SK-N-SH treated with all-trans-retinoic acid at 6 μM for 48 hours (cell line): ENCODE measurements around the gene KSR2.

ENCODE experiments used
- ATAC-seq: fragments of 200-7000 bp; cut with Tn5 transposase; 3 replicates; pipeline ENCODE4 v1.9.1; 2020; ENCODE audit warnings: mild to moderate bottlenecking, moderate library complexity
- ARNTL ChIP-seq: fragments of 450-650 bp; formaldehyde crosslinking; IDR thresholded peaks from 2 replicates; pipeline ENCODE4 v1.5.0; 2020; ENCODE audit warnings: low read depth, mild to moderate bottlenecking, moderate library complexity, borderline replicate concordance
- BACH2 ChIP-seq: fragments of 250-450 bp; sonication (Bioruptor Pico); IDR thresholded peaks from 2 replicates; pipeline ENCODE4 v1.9.0; 2021; ENCODE audit warnings: mild to moderate bottlenecking, borderline replicate concordance
- CREB5 ChIP-seq: fragments of 250-450 bp; sonication (Bioruptor Pico); IDR thresholded peaks from 2 replicates; pipeline ENCODE4 v1.5.1; 2020; ENCODE audit warnings: low read depth, mild to moderate bottlenecking, moderate library complexity
- CSDC2 ChIP-seq: fragments of 250-450 bp; sonication (Bioruptor Pico); IDR thresholded peaks from 2 replicates; pipeline ENCODE4 v1.5.0; 2020; ENCODE audit warnings: mild to moderate bottlenecking, moderate library complexity
- ESRRG ChIP-seq: fragments of 250-450 bp; sonication (Bioruptor Pico); IDR thresholded peaks from 2 replicates; pipeline ENCODE4 v1.6.1; 2021; ENCODE audit warnings: mild to moderate bottlenecking
- GLIS3 ChIP-seq: fragments of 250-450 bp; sonication (Bioruptor Pico); IDR thresholded peaks from 2 replicates; pipeline ENCODE4 v1.5.0; 2020; ENCODE audit warnings: mild to moderate bottlenecking, moderate library complexity
- ISL1 ChIP-seq: fragments of 250-450 bp; sonication (Bioruptor Pico); IDR thresholded peaks from 2 replicates; pipeline ENCODE4 v2.1.2; 2022; ENCODE audit warnings: mild to moderate bottlenecking, moderate library complexity
- OSR1 ChIP-seq: fragments of 250-450 bp; sonication (Bioruptor Pico); IDR thresholded peaks from 2 replicates; pipeline ENCODE4 v1.8.0; 2022; ENCODE audit warnings: moderate library complexity, mild to moderate bottlenecking, inconsistent platforms
- PPARA ChIP-seq: fragments of 250-450 bp; sonication (Bioruptor Pico); IDR thresholded peaks from 2 replicates; pipeline ENCODE4 v1.5.0; 2020; ENCODE audit warnings: mild to moderate bottlenecking, borderline replicate concordance
- SNAI2 ChIP-seq: fragments of 250-450 bp; sonication (Bioruptor Pico); IDR thresholded peaks from 2 replicates; pipeline ENCODE4 v1.5.0; 2020; ENCODE audit warnings: mild to moderate bottlenecking, moderate library complexity
- TCF4 ChIP-seq: fragments of 250-450 bp; sonication (Bioruptor Pico); IDR thresholded peaks from 2 replicates; pipeline ENCODE4 v1.8.0; 2021; ENCODE audit warnings: mild to moderate bottlenecking, moderate library complexity, borderline replicate concordance
- TOX ChIP-seq: fragments of 250-450 bp; sonication (Bioruptor Pico); IDR thresholded peaks from 2 replicates; pipeline ENCODE4 v1.8.0; 2021; ENCODE audit warnings: mild to moderate bottlenecking, moderate library complexity, borderline replicate concordance
- ZC3H10 ChIP-seq: fragments of 250-450 bp; sonication (Bioruptor Pico); IDR thresholded peaks from 2 replicates; pipeline ENCODE4 v1.5.1; 2021; ENCODE audit warnings: mild to moderate bottlenecking, moderate library complexity
- ZFP3 ChIP-seq: fragments of 250-450 bp; sonication (Bioruptor Pico); IDR thresholded peaks from 2 replicates; pipeline ENCODE4 v1.5.0; 2020; ENCODE audit warnings: mild to moderate bottlenecking, moderate library complexity
- ZFP30 ChIP-seq: fragments of 450-650 bp; formaldehyde crosslinking; IDR thresholded peaks from 2 replicates; pipeline ENCODE4 v1.5.0; 2022; ENCODE audit warnings: mild to moderate bottlenecking, moderate library complexity
- ZNF565 ChIP-seq: fragments of 450-650 bp; formaldehyde crosslinking; conservative IDR thresholded peaks from 2 replicates; pipeline ENCODE4 v1.5.0; 2020; ENCODE audit warnings: low read depth, mild to moderate bottlenecking, moderate library complexity
- ZNF70 ChIP-seq: fragments of 450-650 bp; formaldehyde crosslinking; IDR thresholded peaks from 2 replicates; pipeline ENCODE4 v1.5.0; 2020; ENCODE audit warnings: mild to moderate bottlenecking, moderate library complexity
- ZNF8 ChIP-seq: fragments of 450-650 bp; formaldehyde crosslinking; IDR thresholded peaks from 2 replicates; pipeline ENCODE4 v1.5.0; 2020; ENCODE audit warnings: mild to moderate bottlenecking, moderate library complexity
- TF ChIP-seq, protein P1 (sequence below): fragments of 250-450 bp; sonication (Bioruptor Pico); IDR thresholded peaks from 2 replicates; pipeline ENCODE4 v1.8.0; 2021; ENCODE audit warnings: low read depth, mild to moderate bottlenecking, moderate library complexity, borderline replicate concordance
- TF ChIP-seq, protein P2 (sequence below): fragments of 250-450 bp; sonication (Bioruptor Pico); IDR thresholded peaks from 2 replicates; pipeline ENCODE4 v1.5.1; 2021; ENCODE audit warnings: mild to moderate bottlenecking, moderate library complexity
- TF ChIP-seq, protein P3 (sequence below): fragments of 250-450 bp; sonication (Bioruptor Pico); IDR thresholded peaks from 2 replicates; pipeline ENCODE4 v1.8.0; 2020; ENCODE audit warnings: mild to moderate bottlenecking, moderate library complexity, borderline replicate concordance
- TF ChIP-seq, protein P4 (sequence below): fragments of 250-450 bp; sonication (Bioruptor Pico); IDR thresholded peaks from 2 replicates; pipeline ENCODE4 v1.5.0; 2020; ENCODE audit warnings: mild to moderate bottlenecking, moderate library complexity

Gene KSR2

GRCh38 chr12:117489671-117490070 is 479.1 kb downstream of the KSR2 start:
- TF ChIP-seq ZNF70 (CRISPR knock-in tag), result no peak
- TF ChIP-seq ESRRG (CRISPR knock-in tag), result no peak
- TF ChIP-seq, protein P1, sequence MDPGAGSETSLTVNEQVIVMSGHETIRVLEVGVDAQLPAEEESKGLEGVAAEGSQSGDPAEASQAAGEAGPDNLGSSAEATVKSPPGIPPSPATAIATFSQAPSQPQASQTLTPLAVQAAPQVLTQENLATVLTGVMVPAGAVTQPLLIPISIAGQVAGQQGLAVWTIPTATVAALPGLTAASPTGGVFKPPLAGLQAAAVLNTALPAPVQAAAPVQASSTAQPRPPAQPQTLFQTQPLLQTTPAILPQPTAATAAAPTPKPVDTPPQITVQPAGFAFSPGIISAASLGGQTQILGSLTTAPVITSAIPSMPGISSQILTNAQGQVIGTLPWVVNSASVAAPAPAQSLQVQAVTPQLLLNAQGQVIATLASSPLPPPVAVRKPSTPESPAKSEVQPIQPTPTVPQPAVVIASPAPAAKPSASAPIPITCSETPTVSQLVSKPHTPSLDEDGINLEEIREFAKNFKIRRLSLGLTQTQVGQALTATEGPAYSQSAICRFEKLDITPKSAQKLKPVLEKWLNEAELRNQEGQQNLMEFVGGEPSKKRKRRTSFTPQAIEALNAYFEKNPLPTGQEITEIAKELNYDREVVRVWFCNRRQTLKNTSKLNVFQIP (CRISPR knock-in tag), result no peak
- TF ChIP-seq, protein P2, sequence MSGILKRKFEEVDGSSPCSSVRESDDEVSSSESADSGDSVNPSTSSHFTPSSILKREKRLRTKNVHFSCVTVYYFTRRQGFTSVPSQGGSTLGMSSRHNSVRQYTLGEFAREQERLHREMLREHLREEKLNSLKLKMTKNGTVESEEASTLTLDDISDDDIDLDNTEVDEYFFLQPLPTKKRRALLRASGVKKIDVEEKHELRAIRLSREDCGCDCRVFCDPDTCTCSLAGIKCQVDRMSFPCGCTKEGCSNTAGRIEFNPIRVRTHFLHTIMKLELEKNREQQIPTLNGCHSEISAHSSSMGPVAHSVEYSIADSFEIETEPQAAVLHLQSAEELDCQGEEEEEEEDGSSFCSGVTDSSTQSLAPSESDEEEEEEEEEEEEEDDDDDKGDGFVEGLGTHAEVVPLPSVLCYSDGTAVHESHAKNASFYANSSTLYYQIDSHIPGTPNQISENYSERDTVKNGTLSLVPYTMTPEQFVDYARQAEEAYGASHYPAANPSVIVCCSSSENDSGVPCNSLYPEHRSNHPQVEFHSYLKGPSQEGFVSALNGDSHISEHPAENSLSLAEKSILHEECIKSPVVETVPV (CRISPR knock-in tag), result no peak
- TF ChIP-seq ZFP3, result no peak
- TF ChIP-seq TOX (CRISPR knock-in tag), result no peak
- no peak for TF ChIP-seq SNAI2 (CRISPR knock-in tag)
- TF ChIP-seq CSDC2 (CRISPR knock-in tag), result no peak
- no peak for TF ChIP-seq OSR1 (CRISPR knock-in tag)
- TF ChIP-seq PPARA (CRISPR knock-in tag), result no peak
- no peak for TF ChIP-seq ZNF565 (CRISPR knock-in tag)
- no peak for TF ChIP-seq ZFP30 (CRISPR knock-in tag)
- TF ChIP-seq, protein P3, sequence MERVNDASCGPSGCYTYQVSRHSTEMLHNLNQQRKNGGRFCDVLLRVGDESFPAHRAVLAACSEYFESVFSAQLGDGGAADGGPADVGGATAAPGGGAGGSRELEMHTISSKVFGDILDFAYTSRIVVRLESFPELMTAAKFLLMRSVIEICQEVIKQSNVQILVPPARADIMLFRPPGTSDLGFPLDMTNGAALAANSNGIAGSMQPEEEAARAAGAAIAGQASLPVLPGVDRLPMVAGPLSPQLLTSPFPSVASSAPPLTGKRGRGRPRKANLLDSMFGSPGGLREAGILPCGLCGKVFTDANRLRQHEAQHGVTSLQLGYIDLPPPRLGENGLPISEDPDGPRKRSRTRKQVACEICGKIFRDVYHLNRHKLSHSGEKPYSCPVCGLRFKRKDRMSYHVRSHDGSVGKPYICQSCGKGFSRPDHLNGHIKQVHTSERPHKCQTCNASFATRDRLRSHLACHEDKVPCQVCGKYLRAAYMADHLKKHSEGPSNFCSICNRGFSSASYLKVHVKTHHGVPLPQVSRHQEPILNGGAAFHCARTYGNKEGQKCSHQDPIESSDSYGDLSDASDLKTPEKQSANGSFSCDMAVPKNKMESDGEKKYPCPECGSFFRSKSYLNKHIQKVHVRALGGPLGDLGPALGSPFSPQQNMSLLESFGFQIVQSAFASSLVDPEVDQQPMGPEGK (CRISPR knock-in tag), result no peak
- TF ChIP-seq ARNTL (CRISPR knock-in tag), result no peak
- no peak for TF ChIP-seq CREB5 (CRISPR knock-in tag)
- no peak for TF ChIP-seq ISL1 (CRISPR knock-in tag)
- TF ChIP-seq GLIS3 (CRISPR knock-in tag), result no peak
- TF ChIP-seq, protein P4, sequence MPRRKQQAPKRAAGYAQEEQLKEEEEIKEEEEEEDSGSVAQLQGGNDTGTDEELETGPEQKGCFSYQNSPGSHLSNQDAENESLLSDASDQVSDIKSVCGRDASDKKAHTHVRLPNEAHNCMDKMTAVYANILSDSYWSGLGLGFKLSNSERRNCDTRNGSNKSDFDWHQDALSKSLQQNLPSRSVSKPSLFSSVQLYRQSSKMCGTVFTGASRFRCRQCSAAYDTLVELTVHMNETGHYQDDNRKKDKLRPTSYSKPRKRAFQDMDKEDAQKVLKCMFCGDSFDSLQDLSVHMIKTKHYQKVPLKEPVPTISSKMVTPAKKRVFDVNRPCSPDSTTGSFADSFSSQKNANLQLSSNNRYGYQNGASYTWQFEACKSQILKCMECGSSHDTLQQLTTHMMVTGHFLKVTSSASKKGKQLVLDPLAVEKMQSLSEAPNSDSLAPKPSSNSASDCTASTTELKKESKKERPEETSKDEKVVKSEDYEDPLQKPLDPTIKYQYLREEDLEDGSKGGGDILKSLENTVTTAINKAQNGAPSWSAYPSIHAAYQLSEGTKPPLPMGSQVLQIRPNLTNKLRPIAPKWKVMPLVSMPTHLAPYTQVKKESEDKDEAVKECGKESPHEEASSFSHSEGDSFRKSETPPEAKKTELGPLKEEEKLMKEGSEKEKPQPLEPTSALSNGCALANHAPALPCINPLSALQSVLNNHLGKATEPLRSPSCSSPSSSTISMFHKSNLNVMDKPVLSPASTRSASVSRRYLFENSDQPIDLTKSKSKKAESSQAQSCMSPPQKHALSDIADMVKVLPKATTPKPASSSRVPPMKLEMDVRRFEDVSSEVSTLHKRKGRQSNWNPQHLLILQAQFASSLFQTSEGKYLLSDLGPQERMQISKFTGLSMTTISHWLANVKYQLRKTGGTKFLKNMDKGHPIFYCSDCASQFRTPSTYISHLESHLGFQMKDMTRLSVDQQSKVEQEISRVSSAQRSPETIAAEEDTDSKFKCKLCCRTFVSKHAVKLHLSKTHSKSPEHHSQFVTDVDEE, result no peak

DNA sequence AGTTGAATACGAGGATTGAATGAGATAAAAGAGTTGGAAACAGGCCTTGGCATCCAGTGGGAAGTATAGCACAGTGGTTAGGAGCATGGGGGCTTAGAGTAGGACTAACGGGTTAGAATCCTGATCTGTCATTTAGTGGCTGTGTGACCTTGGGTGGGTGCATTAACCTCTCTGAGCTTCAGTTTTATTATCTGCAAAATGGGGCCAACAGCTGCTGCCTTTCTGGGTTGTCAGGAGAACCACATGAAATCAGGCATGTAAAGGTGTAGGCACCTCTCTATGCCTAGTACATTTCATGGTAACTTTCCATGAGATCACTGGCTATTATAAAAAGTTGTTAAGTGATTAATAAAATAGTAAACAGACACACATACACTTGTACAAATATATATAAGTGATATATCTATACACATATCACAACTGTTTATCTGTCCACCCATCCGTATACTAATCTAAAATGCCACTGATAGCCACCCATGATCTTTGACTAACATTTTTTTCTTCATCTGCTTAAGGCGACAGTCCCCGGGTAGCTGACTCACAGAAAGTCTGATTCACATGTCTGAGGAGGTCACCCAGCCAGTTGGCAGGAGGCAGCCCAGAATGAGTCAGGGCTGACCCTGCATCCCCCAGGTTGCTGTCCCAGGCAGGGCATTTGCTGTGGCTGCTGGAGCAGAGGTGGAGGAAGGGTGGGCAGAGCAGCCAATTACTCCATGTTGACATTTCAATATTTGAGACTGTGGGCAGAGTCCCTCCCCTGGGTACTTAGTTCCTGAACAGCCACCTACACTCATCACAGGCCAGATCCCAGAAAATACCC is 481.7 kb downstream of the KSR2 start:
- TF ChIP-seq BACH2 (no peak), GLIS3 (CRISPR knock-in tag) (no peak), OSR1 (CRISPR knock-in tag) (no peak), SNAI2 (CRISPR knock-in tag) (no peak), TOX (CRISPR knock-in tag) (no peak), ESRRG (CRISPR knock-in tag) (no peak), PPARA (CRISPR knock-in tag) (no peak), ZFP3 (no peak), CREB5 (CRISPR knock-in tag) (no peak), ZC3H10 (CRISPR knock-in tag) (no peak), TCF4 (no peak), ARNTL (CRISPR knock-in tag) (no peak), ISL1 (CRISPR knock-in tag) (no peak), ZNF8 (CRISPR knock-in tag) (no peak), CSDC2 (CRISPR knock-in tag) (no peak), ZNF565 (CRISPR knock-in tag) (no peak)
- TF ChIP-seq, protein P4, result no peak
- TF ChIP-seq, protein P1 (CRISPR knock-in tag), result no peak
- ATAC-seq, result peak; percentile 68

More at GRCh38 chr12:117489671-117490070, 479.1 kb downstream of the KSR2 start:
- no peak for ATAC-seq
